ENCODE data around the gene OR2B2. TPM values are rescaled to one million over a fixed set of nuclear protein-coding genes. Genes with fewer than 3 reads are reported as not detected.

The OR2B2 gene
- total and polyA plus RNA-seq, 5 donors from 2014 or later: not detected

GRCh38 chr6:27871924-27872638 lies 40.1 kb downstream of the OR2B2 start:
- Histone ChIP-seq H3K4me1 (ENCODE audit: control insufficient read depth, insufficient read depth, low read length, poor library complexity, severe bottlenecking) (peaks cover 37% of the 10 kb centered on the region), H3K36me3 (ENCODE audit: control insufficient read depth, insufficient read depth, low read length) (no peaks in the 10 kb centered on the region), H3K27me3 (ENCODE audit: control insufficient read depth, insufficient read depth, low read length) (no peaks in the 10 kb centered on the region), H3K9me3 (ENCODE audit: control insufficient read depth in 2 of 2, low read length in 2 of 2) (no peaks in the 10 kb centered on the region), H3K27ac (ENCODE audit: insufficient read depth, low read length, poor library complexity, severe bottlenecking) (peak overlapping the region; percentile 97), H3K4me3 (ENCODE audit: low read depth, low read length) (peak overlapping the region; percentile 99)
- ATAC-seq (ENCODE audit: low read depth in 2 of 2): peak; percentile 80 to 84
- Mint-ChIP-seq H3K9me3 (no peaks in the 10 kb centered on the region), H3K4me3 (peak overlapping the region; percentile 87 to 98 (median 92)), H3K36me3 (no peaks in the 10 kb centered on the region), H3K27ac (peak overlapping the region; percentile 97 to 98 (median 98)), H3K4me1 (peaks cover 8 to 41% (median 29%) of the 10 kb centered on the region in 4 donors), H3K27me3 (no peaks in the 10 kb centered on the region)
- peak; percentile 77 to 97 (median 95) for DNase-seq

DNA sequence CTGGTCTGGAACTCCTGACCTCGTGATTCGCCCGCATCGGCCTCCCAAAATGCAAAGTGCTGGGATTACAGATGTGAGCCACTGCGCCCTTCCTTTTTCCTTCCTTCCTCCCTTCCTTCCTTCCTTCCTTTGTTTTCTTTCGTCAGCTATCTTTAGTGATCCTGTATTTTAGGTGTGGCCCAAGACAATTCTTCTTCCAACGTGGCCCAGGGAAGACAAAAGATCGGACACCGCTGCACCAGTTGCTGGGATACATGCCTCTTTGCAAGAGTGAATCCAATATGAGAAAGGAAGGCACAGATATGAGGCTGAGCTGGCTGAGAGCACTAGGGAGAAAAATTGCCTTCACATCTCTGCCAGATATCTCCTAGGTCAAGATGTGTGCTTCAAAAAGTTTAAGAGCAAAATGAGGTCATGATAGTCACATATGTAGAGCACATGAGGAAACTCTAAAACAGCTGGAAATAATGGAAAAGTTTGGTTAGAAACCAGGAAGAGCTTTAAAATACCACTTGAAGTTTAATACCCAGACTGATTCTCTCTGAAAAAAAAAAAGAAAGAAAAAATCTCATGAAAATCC lies 41.8 kb downstream of the OR2B2 start:
- peak overlapping the region in 3 of 4 donors; percentile 36 to 94 (median 81) for H3K4me3 Mint-ChIP-seq
- H3K4me1 ChIP-seq (ENCODE audit: control insufficient read depth, insufficient read depth, low read length, poor library complexity, severe bottlenecking): peaks cover 54% of the 10 kb centered on the region
- ATAC-seq (ENCODE audit: low read depth in 2 of 2): no peak

GRCh38 chr6:27868311-27868710 lies 43.9 kb downstream of the OR2B2 start:
- Histone ChIP-seq H3K9me3 (ENCODE audit: control insufficient read depth in 2 of 2, low read length in 2 of 2) (no peaks in the 10 kb centered on the region), H3K27ac (ENCODE audit: insufficient read depth, low read length, poor library complexity, severe bottlenecking) (peak overlapping the region; percentile 86), H3K36me3 (ENCODE audit: control insufficient read depth, insufficient read depth, low read length) (no peaks in the 10 kb centered on the region), H3K4me1 (ENCODE audit: control insufficient read depth, insufficient read depth, low read length, poor library complexity, severe bottlenecking) (peaks cover 45% of the 10 kb centered on the region), H3K27me3 (ENCODE audit: control insufficient read depth, insufficient read depth, low read length) (no peaks in the 10 kb centered on the region), H3K4me3 (ENCODE audit: low read depth, low read length) (no peak overlapping the region)
- ATAC-seq (ENCODE audit: low read depth in 2 of 2) (no peak), DNase-seq (no peak)
- peaks cover 18 to 64% (median 41%) of the 10 kb centered on the region in 4 donors for H3K4me1 Mint-ChIP-seq
- H3K36me3 Mint-ChIP-seq: no peaks in the 10 kb centered on the region
- H3K9me3 Mint-ChIP-seq: peaks cover 0 to 2% (median 0%) of the 10 kb centered on the region in 7 donors
- peak overlapping the region in 2 of 4 donors; percentile 12 to 18 for H3K4me3 Mint-ChIP-seq
- H3K27ac Mint-ChIP-seq: peak overlapping the region in 1 of 3 donors; percentile 74
- H3K27me3 Mint-ChIP-seq: peaks cover 8% of the 10 kb centered on the region

More for the DNA sequence above, 41.8 kb downstream of the OR2B2 start:
- H3K9me3 Mint-ChIP-seq: no peaks in the 10 kb centered on the region
- Histone ChIP-seq H3K27me3 (ENCODE audit: control insufficient read depth, insufficient read depth, low read length) (no peaks in the 10 kb centered on the region), H3K4me3 (ENCODE audit: low read depth, low read length) (no peak overlapping the region), H3K27ac (ENCODE audit: insufficient read depth, low read length, poor library complexity, severe bottlenecking) (no peak overlapping the region), H3K9me3 (ENCODE audit: control insufficient read depth in 2 of 2, low read length in 2 of 2) (no peaks in the 10 kb centered on the region), H3K36me3 (ENCODE audit: control insufficient read depth, insufficient read depth, low read length) (no peaks in the 10 kb centered on the region)
- H3K36me3 Mint-ChIP-seq: no peaks in the 10 kb centered on the region
- no peak for DNase-seq
- H3K4me1 Mint-ChIP-seq: peaks cover 17 to 58% (median 37%) of the 10 kb centered on the region in 4 donors
- peaks cover under 1% of the 10 kb centered on the region for H3K27me3 Mint-ChIP-seq
- peak overlapping the region in 2 of 3 donors; percentile 79 to 94 for H3K27ac Mint-ChIP-seq

DNA sequence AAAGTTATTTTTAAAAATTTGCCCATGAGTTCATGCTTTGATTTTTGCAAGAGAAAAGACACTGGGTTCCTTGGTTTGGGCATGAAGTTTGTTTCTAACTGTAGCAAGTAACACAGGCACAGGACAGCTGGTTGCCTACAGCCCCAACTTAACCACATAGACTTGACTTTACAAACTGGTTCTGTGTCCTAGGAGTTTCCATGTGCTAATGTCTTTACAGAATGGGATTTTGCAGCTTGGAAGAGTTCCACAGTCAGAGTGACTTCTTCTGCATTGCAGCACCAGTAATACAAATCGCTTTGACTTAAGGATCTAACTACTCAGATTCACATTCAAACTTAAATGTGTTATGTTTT lies 44.3 kb downstream of the OR2B2 start:
- ATAC-seq (ENCODE audit: low read depth in 2 of 2): no peak
- peaks cover 18 to 61% (median 41%) of the 10 kb centered on the region in 4 donors for H3K4me1 Mint-ChIP-seq
- H3K9me3 Mint-ChIP-seq: peaks cover 0 to 2% (median 0%) of the 10 kb centered on the region in 7 donors
- Histone ChIP-seq H3K36me3 (ENCODE audit: control insufficient read depth, insufficient read depth, low read length) (no peaks in the 10 kb centered on the region), H3K27me3 (ENCODE audit: control insufficient read depth, insufficient read depth, low read length) (no peaks in the 10 kb centered on the region), H3K4me3 (ENCODE audit: low read depth, low read length) (peak overlapping the region; percentile 90), H3K27ac (ENCODE audit: insufficient read depth, low read length, poor library complexity, severe bottlenecking) (peak overlapping the region; percentile 86), H3K9me3 (ENCODE audit: control insufficient read depth in 2 of 2, low read length in 2 of 2) (no peaks in the 10 kb centered on the region), H3K4me1 (ENCODE audit: control insufficient read depth, insufficient read depth, low read length, poor library complexity, severe bottlenecking) (peaks cover 42% of the 10 kb centered on the region)
- H3K36me3 Mint-ChIP-seq: no peaks in the 10 kb centered on the region
- peak in 1 of 3 donors; percentile 64 for DNase-seq
- peak overlapping the region; percentile 94 to 100 (median 99) for H3K4me3 Mint-ChIP-seq
- H3K27me3 Mint-ChIP-seq: peaks cover 12% of the 10 kb centered on the region
- peak overlapping the region in 2 of 3 donors; percentile 74 to 99 for H3K27ac Mint-ChIP-seq

DNA sequence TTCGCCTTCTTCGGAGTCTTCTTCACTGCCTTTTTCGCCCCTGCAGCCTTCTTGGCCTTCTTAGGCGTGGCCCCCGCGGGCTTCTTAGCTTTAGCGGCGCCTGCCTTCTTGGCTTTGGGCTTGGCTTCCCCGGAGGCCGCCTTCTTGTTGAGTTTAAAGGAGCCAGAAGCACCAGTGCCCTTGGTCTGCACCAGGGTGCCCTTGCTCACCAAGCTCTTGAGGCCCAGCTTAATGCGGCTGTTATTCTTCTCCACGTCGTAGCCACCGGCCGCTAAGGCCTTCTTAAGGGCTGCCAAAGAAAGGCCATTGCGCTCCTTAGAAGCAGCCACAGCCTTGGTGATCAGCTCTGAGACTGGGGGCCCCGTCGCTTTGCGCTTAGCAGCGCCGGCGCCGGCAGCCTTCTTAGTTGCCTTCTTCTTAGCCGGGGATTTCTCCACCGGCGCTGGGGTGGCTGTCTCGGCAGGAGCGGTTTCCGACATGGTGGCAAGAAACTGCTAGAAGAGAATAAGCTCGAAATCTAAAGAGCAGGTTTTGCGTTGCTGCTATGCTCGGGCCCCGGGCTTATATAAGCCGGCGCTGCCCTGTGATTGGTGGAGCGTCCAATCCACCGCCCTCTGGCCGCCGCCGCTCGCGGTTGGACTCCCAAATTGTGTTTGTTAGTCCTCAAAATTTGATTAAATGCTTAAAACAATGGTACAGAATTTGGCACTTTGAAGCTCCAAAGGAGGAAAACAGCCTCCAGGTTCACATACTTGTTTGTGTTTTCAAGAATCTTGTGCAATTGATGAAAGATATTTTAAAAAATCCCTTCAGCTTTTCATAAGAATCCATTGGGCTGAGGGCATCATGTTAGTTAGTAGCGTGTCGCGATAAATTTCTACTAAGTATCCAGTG lies 44.9 kb downstream of the OR2B2 start:
- H3K4me1 Mint-ChIP-seq: peaks cover 18 to 61% (median 39%) of the 10 kb centered on the region in 4 donors
- peak in 1 of 2 donors; percentile 6 for ATAC-seq (ENCODE audit: low read depth in 2 of 2)

GRCh38 chr6:27866357-27867050 lies 45.7 kb downstream of the OR2B2 start:
- ATAC-seq (ENCODE audit: low read depth in 2 of 2) (no peak), DNase-seq (peak; percentile 14 to 89 (median 84))
- Mint-ChIP-seq H3K9me3 (peaks cover 0 to 2% (median 0%) of the 10 kb centered on the region in 7 donors), H3K36me3 (no peaks in the 10 kb centered on the region), H3K4me1 (peaks cover 16 to 56% (median 37%) of the 10 kb centered on the region in 4 donors), H3K27me3 (peaks cover 18% of the 10 kb centered on the region), H3K27ac (peak overlapping the region; percentile 48 to 99 (median 98)), H3K4me3 (peak overlapping the region; percentile 94 to 100 (median 99))
- Histone ChIP-seq H3K9me3 (ENCODE audit: control insufficient read depth in 2 of 2, low read length in 2 of 2) (no peaks in the 10 kb centered on the region), H3K4me1 (ENCODE audit: control insufficient read depth, insufficient read depth, low read length, poor library complexity, severe bottlenecking) (peaks cover 33% of the 10 kb centered on the region), H3K27ac (ENCODE audit: insufficient read depth, low read length, poor library complexity, severe bottlenecking) (peak overlapping the region; percentile 86), H3K4me3 (ENCODE audit: low read depth, low read length) (peak overlapping the region; percentile 90), H3K27me3 (ENCODE audit: control insufficient read depth, insufficient read depth, low read length) (no peaks in the 10 kb centered on the region), H3K36me3 (ENCODE audit: control insufficient read depth, insufficient read depth, low read length) (no peaks in the 10 kb centered on the region)

More for the DNA sequence above, 44.9 kb downstream of the OR2B2 start:
- no peaks in the 10 kb centered on the region for H3K27me3 ChIP-seq (ENCODE audit: control insufficient read depth, insufficient read depth, low read length)
- no peaks in the 10 kb centered on the region for H3K36me3 ChIP-seq (ENCODE audit: control insufficient read depth, insufficient read depth, low read length)
- Mint-ChIP-seq H3K9me3 (peaks cover 0 to 2% (median 0%) of the 10 kb centered on the region in 7 donors), H3K27ac (peak overlapping the region; percentile 0 to 99 (median 98)), H3K4me3 (peak overlapping the region; percentile 94 to 100 (median 99)), H3K27me3 (peaks cover 13% of the 10 kb centered on the region), H3K36me3 (no peaks in the 10 kb centered on the region)
- DNase-seq: peak; percentile 52 to 94 (median 72)
- peaks cover 39% of the 10 kb centered on the region for H3K4me1 ChIP-seq (ENCODE audit: control insufficient read depth, insufficient read depth, low read length, poor library complexity, severe bottlenecking)
- no peaks in the 10 kb centered on the region for H3K9me3 ChIP-seq (ENCODE audit: control insufficient read depth in 2 of 2, low read length in 2 of 2)
- H3K27ac ChIP-seq (ENCODE audit: insufficient read depth, low read length, poor library complexity, severe bottlenecking): peak overlapping the region; percentile 86
- H3K4me3 ChIP-seq (ENCODE audit: low read depth, low read length): peak overlapping the region; percentile 90

Data from CD4-positive, CD25-positive, alpha-beta regulatory T cell (primary cell).